NK-92 (cell line): ENCODE measurements around the gene RAB1A.

Experiments
- DNase-seq: peaks from one replicate; lab custom pipeline; 2025; ENCODE audit not compliant: unreplicated experiment; lab: John Stamatoyannopoulos, UW

The RAB1A gene

DNA sequence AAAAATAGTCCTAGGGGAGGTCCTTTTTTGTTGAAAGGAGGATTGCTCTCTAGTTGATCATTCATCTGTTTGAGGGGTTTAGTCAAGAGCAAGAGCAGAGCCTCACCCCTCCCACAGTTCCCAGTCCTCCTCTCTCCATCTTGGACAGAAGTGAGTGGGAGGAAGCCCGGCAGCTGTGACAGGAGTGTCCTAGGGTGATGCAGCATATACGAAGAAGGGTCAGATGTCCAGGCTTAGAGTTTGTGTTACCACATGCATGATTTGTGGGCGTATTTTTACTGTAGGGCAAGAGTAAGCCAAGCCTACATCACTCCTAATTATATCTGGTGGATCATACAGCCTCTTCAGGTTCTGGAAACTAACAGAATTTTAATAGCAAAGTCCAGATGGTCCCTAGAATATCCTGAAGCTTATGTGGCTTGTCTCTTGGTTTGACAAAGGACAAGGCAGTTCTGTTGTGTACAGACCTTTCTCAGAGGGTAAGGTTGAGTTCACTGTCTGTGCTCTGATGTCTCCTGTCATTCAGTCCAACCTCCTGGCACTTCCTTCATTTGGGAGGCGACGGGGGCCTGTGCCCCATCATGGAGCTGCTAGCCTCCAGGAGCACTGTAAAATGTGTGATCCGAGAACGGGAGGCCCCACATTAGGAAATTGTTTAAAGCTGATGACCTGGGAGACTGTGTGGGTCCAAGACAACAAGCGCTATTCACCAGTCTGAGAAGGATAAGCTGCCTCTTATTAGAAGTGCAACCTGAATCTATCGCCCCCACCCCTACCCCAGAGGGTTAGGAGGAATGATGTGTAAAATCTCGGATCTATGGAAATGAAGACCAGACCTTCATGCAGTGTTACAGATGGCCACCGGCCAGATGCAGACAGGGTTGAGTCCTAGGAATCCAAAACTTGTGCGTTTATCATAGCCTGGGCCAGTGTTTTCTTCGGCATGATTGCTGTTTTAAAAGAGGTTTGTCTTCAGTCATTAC is 66.8 kb downstream of the RAB1A start:
- DNase-seq = no peak

DNA sequence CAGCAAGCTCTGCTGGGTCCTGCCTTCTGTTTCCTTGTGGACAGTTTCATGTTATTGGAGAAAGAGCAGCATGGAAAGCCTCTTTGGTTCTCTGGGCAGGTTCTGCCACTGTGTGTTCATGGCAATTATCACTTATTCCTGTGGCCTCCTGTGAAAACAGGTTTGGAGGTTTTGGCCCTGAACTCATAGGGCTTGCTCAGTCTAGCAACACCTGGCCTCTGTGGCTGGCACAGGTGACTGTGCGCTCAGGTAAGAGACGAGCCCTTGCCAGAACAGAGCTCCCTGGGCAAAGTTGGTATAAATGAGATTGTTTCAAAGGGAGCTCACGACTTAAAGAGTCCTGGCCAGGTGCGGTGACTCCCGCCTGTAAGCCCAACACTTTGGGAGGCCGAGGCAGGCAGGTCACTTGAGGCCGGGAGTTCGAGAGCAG is 68.0 kb downstream of the RAB1A start:
- no peak for DNase-seq

DNA sequence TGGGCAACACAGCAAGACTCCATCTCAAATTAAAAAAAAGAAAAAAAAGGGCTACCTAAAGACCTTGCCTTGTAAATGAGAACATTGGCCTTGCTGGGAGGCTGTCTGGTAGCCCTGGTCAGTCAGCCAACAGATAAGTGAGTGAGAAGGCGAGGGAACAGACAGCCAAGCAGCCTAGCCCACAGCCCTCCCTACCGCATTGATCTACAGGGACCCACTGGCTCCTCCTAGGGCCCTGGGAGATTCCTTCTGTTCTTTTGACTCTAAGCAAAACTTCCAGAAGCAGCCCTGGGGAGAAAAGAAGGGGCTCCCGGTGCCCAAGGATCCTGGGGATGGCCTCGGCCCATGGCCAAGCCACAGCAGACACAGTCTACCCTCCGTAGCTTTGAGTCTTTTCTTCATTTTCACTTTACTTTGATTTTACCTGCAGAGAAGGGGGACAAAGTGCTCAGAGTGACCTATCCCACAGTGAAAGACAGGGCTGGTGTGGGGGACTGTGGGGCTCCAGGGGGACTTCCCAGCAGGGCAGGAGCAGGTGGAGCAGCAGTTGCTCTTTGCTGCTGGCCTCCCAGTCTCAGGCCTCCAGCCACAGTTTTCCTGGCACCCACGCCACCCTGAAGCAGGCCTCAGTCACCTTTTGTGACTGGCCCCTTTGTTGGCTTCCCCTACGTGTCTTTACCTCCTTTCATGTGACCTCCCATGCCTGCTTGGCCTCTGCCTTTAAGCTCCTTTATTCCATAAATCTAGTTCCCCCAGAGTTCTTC is 68.6 kb downstream of the RAB1A start:
- DNase-seq = no peak

- DNase-seq = no peak
Measured at GRCh38 chr2:65059071-65059470, 70.8 kb downstream of the RAB1A start.

DNA sequence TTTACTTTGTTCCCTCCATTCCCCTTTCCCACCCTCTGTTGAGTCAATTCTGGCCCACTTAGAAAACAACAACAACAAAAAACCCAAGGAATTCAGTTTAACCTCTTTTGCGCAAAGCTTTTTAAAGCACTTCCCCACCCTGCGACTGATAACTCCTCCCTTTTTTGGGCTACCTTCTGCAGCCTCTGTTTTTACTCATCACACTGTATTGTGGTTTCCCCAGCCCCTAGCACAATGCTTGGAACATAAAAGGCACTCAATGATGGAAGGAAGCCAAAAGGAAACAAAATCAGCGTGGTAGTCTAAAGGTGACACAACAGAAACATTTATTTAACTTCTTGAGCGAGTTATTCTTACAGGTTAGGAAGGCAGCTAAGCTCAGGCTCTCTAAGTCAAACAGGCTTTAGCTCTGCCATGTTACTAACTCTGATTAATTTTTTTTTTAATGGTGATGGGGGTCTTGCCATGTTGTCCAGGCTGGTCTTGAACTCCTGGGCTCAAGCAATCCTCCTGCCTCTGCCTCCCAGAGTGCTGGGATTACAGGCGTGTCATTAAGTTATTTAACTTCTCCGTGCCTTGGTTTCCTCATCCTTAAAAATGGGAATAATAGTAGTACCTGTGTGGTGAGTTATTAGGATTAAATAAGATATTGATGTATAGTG is 72.4 kb downstream of the RAB1A start:
- no peak for DNase-seq

DNA sequence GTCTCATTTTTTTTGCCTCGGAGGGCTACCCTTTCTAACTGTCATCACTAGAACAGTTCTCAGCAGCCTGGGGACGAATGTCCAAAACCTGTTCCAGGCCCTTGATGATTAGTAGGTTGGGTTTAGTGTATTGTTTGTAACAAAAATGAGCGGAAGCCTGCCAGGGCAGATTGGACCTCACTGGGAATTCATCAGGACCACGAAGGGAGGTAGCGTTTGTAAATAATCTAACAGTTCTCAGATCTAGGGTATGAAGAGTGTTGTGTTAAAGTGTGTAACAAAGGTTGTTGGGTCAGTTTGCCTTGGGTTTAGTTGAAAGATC is 72.9 kb downstream of the RAB1A start:
- DNase-seq = no peak

GRCh38 chr2:65056215-65057053 is 73.5 kb downstream of the RAB1A start, which contains the start of gene CEP68:
Gene CEP68, plus strand, starts transcription at chr2:65056416. Its CDS starts 13,029 bp downstream, at chr2:65069445.
- peak; percentile 63 for DNase-seq

- no peak for DNase-seq
Measured at GRCh38 chr2:65055422-65056214, 74.3 kb downstream of the RAB1A start.

DNA sequence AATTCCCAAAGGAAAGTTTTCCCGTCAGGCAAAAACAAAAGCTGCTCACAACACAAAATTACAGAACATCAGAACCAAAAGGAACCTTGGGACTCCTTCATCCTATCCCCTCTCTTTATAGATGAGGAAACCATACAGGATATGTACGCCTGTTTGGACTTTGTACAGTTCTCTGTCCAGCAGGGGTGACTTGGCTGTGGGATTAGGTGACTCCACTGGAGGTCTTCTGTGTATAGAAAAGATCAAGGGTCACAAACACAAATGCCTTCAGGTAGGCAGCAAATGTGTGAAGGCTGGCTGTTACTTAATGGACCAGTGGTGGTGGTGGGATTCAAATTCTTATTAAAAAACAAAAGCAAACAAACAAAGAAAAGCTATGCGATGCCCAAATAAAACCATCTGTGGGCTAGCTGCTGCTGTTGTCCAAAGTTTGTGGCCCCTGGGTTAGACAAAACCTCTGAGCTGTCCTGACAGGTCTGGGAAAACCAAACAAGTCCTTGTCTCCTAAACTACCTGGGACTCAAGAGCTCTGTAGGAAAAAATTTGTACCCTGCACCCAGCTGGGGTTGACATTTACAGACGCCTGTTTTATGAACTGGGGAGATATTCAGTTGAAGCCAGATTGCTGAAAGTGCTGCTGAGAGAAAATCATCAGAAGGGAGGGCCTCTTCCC is 75.0 kb downstream of the RAB1A start:
- DNase-seq = no peak

GRCh38 chr2:65053199-65053598 is 76.7 kb downstream of the RAB1A start:
- DNase-seq = no peak

DNA sequence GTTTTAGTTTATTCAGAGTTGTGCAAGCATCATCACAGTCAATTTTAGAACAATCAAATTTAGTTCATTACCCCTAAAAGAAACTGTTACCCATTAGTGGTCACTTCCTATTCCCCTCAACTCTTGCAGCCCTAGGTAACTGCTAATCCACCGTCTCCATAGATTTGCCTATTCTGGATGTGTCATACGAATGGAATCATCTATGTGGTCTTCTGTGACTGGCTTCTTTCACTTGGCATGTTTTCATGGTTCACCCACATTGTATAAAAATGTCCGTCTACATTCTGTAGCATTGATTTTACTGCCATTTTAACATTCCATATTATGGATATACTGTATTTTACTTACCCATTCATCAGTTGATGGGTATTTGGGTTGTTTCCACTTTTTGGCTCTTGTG is 79.0 kb downstream of the RAB1A start:
- no peak for DNase-seq

GRCh38 chr2:65049010-65049639 is 80.8 kb downstream of the RAB1A start:
- DNase-seq = no peak

GRCh38 chr2:65046633-65047407 is 83.1 kb downstream of the RAB1A start:
- no peak for DNase-seq

DNA sequence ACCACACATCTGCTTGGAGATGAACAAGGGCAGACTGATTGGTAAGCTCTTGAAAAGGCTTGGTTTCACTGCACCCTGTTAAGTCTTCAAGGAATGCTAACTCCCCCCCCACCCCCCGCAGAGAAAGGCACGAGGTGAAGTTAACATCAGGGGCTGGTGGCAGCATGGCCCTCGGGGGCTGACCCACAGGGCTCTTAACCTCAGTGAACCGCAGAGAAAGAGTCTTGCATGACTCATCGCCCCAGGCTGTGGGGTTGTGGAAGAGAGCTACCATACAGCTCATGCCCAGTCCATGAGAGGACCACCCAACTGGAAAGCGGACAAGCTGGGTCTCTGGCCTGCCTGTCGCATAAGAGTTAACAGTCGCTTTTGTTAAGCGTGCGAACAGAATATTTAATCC is 84.3 kb downstream of the RAB1A start:
- DNase-seq = no peak

- no peak for DNase-seq
Measured at GRCh38 chr2:65044097-65044735, 85.7 kb downstream of the RAB1A start.

DNA sequence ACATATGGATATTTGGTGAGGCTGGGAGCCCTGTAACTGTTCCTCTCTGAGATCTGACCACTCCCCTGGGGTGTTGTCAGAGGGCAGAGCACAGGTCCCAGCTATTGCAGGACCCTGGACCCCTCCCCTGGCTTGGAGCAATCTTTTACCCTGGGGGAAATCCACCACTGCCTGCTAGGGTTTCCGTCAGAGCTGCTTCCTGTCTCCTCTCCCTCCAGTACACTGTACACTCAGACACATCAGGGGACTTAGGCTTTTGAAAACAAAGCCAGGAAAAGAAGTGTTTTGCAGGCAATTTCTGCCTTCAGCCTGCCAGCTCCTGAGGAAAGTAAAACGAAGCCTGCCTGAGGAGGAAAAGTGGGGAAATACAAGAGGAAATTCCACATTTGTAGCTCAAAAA is 86.9 kb downstream of the RAB1A start:
- no peak for DNase-seq

DNA sequence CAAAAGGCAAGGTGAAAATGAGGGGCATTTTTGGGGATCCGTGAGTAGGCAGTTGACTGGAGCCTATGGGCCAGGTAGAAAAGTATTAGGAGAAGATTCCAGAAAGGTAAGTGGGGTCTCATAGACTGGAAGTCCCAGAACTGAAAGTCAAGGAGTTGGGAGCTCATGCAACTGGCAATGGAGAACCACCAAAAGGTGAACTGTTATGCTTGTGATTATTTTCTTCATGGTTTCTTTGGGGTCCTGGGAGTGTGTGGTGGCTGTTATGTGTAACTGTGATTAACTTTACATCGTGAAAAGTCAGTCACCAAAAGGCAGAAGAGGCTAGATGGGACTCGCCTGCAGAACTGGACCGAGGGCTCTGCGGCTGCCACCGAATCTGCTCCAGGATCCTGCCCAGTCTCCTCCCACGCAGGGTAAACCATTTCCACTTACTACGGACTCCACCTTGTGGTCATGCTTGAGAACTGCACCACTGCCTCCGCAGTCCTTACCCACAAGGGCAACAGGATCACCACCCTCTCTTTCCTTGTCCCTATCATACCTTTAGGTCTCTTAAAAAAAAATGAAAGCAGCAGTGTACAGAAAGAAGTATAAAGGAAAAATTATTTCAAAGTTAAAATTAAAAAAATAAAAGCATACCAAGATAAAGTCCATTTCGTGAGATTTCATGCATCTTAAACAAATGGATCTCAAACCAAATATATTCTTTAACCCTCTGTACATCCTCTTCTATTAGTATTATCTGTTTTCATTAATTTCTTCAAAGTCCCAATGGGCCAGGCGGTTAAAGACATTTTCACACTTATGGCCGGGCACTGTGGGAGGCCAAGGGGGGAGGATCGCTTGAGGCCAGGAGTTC is 89.3 kb downstream of the RAB1A start:
- no peak for DNase-seq
